ENCODE measurements around the gene TRPV6. TPM values are rescaled to one million over a fixed set of nuclear protein-coding genes. Genes with fewer than 3 reads are reported as not detected.

The TRPV6 gene
- total and polyA plus RNA-seq, 2 experiments from 2014 or later: 0.08 to 0.80 TPM

DNA sequence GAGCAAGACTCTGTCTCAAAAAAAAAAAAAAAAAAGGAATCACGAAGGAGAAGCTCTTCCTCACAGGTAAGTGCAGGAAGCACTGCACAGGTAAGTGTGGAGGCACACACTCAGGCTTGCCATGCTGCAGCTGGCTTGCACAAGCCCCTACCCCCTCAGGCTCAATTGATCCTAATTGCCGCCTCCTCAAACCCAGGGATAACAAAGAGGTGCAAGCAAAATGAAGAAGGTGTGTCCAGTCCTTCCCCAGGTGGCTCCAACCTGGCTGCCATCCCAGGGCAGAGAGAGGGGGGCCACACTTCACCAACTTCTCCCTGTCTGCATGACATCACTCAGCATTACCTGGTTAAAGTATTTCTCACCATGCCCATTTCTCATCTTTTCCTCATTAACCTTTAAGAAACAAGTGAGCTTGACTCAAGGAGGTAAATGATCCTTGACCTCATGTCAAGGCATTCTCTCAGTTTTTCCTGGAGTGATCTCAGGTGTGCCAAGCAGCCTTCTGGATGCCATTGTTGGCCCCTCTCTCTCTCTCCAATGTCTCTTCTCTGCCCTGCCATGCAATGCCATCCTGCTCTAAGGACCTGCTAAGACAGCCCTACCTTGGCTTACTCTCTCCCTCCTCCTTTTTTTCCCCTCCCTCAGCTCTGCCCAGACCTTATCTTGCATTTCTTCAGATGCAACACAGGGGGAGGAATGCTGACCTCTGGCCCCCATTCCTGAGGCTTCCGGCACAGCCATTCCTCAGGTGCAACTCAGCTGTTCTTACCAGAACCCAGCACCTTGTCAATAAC, 13.0 kb upstream of the TRPV6 start (continued):
- TF ChIP-seq, protein P1, sequence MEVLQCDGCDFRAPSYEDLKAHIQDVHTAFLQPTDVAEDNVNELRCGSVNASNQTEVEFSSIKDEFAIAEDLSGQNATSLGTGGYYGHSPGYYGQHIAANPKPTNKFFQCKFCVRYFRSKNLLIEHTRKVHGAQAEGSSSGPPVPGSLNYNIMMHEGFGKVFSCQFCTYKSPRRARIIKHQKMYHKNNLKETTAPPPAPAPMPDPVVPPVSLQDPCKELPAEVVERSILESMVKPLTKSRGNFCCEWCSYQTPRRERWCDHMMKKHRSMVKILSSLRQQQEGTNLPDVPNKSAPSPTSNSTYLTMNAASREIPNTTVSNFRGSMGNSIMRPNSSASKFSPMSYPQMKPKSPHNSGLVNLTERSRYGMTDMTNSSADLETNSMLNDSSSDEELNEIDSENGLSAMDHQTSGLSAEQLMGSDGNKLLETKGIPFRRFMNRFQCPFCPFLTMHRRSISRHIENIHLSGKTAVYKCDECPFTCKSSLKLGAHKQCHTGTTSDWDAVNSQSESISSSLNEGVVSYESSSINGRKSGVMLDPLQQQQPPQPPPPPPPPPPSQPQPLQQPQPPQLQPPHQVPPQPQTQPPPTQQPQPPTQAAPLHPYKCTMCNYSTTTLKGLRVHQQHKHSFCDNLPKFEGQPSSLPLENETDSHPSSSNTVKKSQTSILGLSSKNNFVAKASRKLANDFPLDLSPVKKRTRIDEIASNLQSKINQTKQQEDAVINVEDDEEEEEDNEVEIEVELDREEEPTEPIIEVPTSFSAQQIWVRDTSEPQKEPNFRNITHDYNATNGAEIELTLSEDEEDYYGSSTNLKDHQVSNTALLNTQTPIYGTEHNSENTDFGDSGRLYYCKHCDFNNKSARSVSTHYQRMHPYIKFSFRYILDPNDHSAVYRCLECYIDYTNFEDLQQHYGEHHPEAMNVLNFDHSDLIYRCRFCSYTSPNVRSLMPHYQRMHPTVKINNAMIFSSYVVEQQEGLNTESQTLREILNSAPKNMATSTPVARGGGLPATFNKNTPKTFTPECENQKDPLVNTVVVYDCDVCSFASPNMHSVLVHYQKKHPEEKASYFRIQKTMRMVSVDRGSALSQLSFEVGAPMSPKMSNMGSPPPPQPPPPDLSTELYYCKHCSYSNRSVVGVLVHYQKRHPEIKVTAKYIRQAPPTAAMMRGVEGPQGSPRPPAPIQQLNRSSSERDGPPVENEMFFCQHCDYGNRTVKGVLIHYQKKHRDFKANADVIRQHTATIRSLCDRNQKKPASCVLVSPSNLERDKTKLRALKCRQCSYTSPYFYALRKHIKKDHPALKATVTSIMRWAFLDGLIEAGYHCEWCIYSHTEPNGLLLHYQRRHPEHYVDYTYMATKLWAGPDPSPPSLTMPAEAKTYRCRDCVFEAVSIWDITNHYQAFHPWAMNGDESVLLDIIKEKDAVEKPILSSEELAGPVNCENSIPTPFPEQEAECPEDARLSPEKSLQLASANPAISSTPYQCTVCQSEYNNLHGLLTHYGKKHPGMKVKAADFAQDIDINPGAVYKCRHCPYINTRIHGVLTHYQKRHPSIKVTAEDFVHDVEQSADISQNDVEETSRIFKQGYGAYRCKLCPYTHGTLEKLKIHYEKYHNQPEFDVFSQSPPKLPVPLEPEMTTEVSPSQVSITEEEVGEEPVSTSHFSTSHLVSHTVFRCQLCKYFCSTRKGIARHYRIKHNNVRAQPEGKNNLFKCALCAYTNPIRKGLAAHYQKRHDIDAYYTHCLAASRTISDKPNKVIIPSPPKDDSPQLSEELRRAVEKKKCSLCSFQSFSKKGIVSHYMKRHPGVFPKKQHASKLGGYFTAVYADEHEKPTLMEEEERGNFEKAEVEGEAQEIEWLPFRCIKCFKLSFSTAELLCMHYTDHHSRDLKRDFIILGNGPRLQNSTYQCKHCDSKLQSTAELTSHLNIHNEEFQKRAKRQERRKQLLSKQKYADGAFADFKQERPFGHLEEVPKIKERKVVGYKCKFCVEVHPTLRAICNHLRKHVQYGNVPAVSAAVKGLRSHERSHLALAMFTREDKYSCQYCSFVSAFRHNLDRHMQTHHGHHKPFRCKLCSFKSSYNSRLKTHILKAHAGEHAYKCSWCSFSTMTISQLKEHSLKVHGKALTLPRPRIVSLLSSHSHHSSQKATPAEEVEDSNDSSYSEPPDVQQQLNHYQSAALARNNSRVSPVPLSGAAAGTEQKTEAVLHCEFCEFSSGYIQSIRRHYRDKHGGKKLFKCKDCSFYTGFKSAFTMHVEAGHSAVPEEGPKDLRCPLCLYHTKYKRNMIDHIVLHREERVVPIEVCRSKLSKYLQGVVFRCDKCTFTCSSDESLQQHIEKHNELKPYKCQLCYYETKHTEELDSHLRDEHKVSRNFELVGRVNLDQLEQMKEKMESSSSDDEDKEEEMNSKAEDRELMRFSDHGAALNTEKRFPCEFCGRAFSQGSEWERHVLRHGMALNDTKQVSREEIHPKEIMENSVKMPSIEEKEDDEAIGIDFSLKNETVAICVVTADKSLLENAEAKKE (CRISPR knock-in tag; IDR thresholded peaks at IDR 0.05): no peak
- TF ChIP-seq, protein P2, sequence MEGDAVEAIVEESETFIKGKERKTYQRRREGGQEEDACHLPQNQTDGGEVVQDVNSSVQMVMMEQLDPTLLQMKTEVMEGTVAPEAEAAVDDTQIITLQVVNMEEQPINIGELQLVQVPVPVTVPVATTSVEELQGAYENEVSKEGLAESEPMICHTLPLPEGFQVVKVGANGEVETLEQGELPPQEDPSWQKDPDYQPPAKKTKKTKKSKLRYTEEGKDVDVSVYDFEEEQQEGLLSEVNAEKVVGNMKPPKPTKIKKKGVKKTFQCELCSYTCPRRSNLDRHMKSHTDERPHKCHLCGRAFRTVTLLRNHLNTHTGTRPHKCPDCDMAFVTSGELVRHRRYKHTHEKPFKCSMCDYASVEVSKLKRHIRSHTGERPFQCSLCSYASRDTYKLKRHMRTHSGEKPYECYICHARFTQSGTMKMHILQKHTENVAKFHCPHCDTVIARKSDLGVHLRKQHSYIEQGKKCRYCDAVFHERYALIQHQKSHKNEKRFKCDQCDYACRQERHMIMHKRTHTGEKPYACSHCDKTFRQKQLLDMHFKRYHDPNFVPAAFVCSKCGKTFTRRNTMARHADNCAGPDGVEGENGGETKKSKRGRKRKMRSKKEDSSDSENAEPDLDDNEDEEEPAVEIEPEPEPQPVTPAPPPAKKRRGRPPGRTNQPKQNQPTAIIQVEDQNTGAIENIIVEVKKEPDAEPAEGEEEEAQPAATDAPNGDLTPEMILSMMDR (conservative IDR thresholded peaks at IDR 0.05; ENCODE audit: low read depth in 2 of 2): no peak

DNA sequence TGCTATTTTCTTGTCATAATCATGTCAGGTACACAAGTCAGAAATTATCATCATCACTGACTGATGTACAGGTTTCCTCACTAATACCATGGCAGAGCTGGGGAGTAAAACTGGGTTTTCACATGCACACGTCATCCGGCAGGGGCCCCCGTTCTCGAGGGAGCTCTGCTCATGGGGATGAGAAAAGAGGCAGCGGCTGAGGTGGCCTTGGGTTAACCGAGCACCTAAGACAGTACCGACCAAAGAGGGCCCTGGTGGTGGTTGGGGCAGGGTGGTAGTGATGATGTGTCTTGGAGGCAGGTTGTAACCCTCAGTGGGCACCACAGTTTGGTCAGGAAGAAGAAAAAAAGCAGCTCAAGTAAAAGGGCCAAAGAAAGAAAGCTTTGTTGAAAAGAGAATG, 12.1 kb upstream of the TRPV6 start:
- H3K27me3 Mint-ChIP-seq (ENCODE audit: insufficient read depth, low read depth, poor library complexity): peaks cover 3% of the 10 kb centered on the region
- TF ChIP-seq, protein P1 (CRISPR knock-in tag; IDR thresholded peaks at IDR 0.05): no peak
- TF ChIP-seq POLR2AphosphoS5 (IDR thresholded peaks at IDR 0.05; ENCODE audit: low read depth): no peak
- no peaks in the 10 kb centered on the region for H3K9me3 Mint-ChIP-seq
- no peak overlapping the region for H3K27ac Mint-ChIP-seq
- Histone ChIP-seq H3K79me2 (replicated peaks; ENCODE audit: insufficient read depth) (no peaks in the 10 kb centered on the region), H3K9me2 (ENCODE audit: insufficient read depth) (no peaks in the 10 kb centered on the region), H3K27me3 (ENCODE audit: insufficient read depth) (no peaks in the 10 kb centered on the region), H3K4me1 (ENCODE audit: insufficient read depth) (no peaks in the 10 kb centered on the region), H2AFZ (no peak overlapping the region), H3K36me3 (ENCODE audit: insufficient read depth) (no peaks in the 10 kb centered on the region), H3K27ac (ENCODE audit: low read depth) (no peak overlapping the region), H3K4me3 (no peak overlapping the region), H4K20me1 (replicated peaks; ENCODE audit: insufficient read depth) (no peaks in the 10 kb centered on the region), H3F3A (replicated peaks; ENCODE audit: low read depth) (no peaks in the 10 kb centered on the region), H3K4me2 (no peak overlapping the region)
- no peak for ATAC-seq
- no peaks in the 10 kb centered on the region; the same call in 2 of the 3 replicates for H3K36me3 Mint-ChIP-seq (ENCODE audit: low read depth)
- peaks cover 9% of the 10 kb centered on the region for H3K4me1 Mint-ChIP-seq
- DNase-seq (ENCODE audit: low spot score): no peak
- H3K4me3 Mint-ChIP-seq: no peak overlapping the region

All from GM23338 (cell line).